HepG2 (cell line): Measurements from ENCODE around the gene METRN. TPM values are rescaled to one million over a fixed set of nuclear protein-coding genes. Genes with fewer than 3 reads are reported as not detected.

ENCODE experiments used
- ARHGAP35 ChIP-seq: sonication (generic); formaldehyde crosslinking; IDR thresholded peaks from 2 replicates; pipeline ENCODE4 v1.9.0; 2022; ENCODE audit warnings: mild to moderate bottlenecking, inconsistent platforms, moderate library complexity, missing genetic modification reagents, borderline replicate concordance
- ATF5 ChIP-seq: sonication (generic); formaldehyde crosslinking; IDR thresholded peaks from 2 replicates; pipeline ENCODE4 v1.4.0; 2020; ENCODE audit warnings: mild to moderate bottlenecking, low read depth, missing genetic modification reagents
- DBP ChIP-seq: sonication (generic); formaldehyde crosslinking; IDR thresholded peaks from 2 replicates; pipeline ENCODE4 v1.4.0; 2020; ENCODE audit warnings: missing genetic modification reagents; ENCODE audit errors: not compliant biosample characterization
- FOXK2 ChIP-seq: fragments of 450-650 bp; IDR thresholded peaks from 2 replicates; pipeline ENCODE4 v1.6.1; 2016
- FOXM1 ChIP-seq: sonication (generic); formaldehyde crosslinking; IDR thresholded peaks from 2 replicates; pipeline ENCODE4 v1.5.0; 2020; ENCODE audit warnings: missing genetic modification reagents
- KMT2A ChIP-seq: sonication (generic); formaldehyde crosslinking; IDR thresholded peaks from 2 replicates; pipeline ENCODE4 v1.4.0; 2020; ENCODE audit warnings: missing genetic modification reagents
- NCOR1 ChIP-seq: fragments of 200-600 bp; sonication (generic); IDR thresholded peaks from 2 replicates; pipeline ENCODE4 v1.7.0; 2017; ENCODE audit warnings: antibody characterized with exemption, low read length, borderline replicate concordance
- NFRKB ChIP-seq: fragments of 450-650 bp; IDR thresholded peaks from 2 replicates; pipeline ENCODE4 v1.6.1; 2017
- NR2F1 ChIP-seq, 2 experiments: fragments of 450-650 bp in 1 of 2; formaldehyde crosslinking in 1 of 2; IDR thresholded peaks; 2 replicates each; pipeline versions ENCODE4 v1.5.0 to v1.6.1; 2016 to 2020; ENCODE audit warnings: mild to moderate bottlenecking in 1 of 2, missing compliant biosample characterization in 1 of 2, missing genetic modification reagents in 1 of 2, moderate library complexity in 1 of 2
- SYNCRIP ChIP-seq: fragments of 200-400 bp; formaldehyde crosslinking; IDR thresholded peaks from 2 replicates; pipeline ENCODE4 v1.6.1; 2018; ENCODE audit warnings: mild to moderate bottlenecking, low read depth, low read length; ENCODE audit not compliant: insufficient read depth
- TCF7L2 ChIP-seq: IDR thresholded peaks from 2 replicates; pipeline ENCODE4 v1.6.1; 2011; ENCODE audit warnings: mild to moderate bottlenecking, low read depth, low read length, moderate library complexity
- ZFP1 ChIP-seq: IDR thresholded peaks from 2 replicates; pipeline ENCODE4 v1.6.1; 2016
- ZMAT3 ChIP-seq: sonication (generic); formaldehyde crosslinking; conservative IDR thresholded peaks from 2 replicates; pipeline ENCODE4 v1.7.0; 2021; ENCODE audit warnings: missing genetic modification reagents
- ZNF251 ChIP-seq: sonication (generic); formaldehyde crosslinking; IDR thresholded peaks from 2 replicates; pipeline ENCODE4 v1.9.0; 2021; ENCODE audit warnings: mild to moderate bottlenecking, missing genetic modification reagents
- ZNF296 ChIP-seq: sonication (generic); formaldehyde crosslinking; conservative IDR thresholded peaks from 2 replicates; pipeline ENCODE4 v1.5.0; 2020; ENCODE audit warnings: mild to moderate bottlenecking, missing genetic modification reagents
- ZNF382 ChIP-seq: sonication (generic); formaldehyde crosslinking; IDR thresholded peaks from 2 replicates; pipeline ENCODE4 v1.5.0; 2020; ENCODE audit warnings: missing genetic modification reagents, mild to moderate bottlenecking, borderline replicate concordance
- ZNF672 ChIP-seq: sonication (generic); formaldehyde crosslinking; IDR thresholded peaks from 2 replicates; pipeline ENCODE4 v1.8.1; 2022; ENCODE audit warnings: missing genetic modification reagents
- ZNF704 ChIP-seq: sonication (generic); formaldehyde crosslinking; IDR thresholded peaks from 2 replicates; pipeline ENCODE4 v1.8.1; 2023; ENCODE audit warnings: mild to moderate bottlenecking, inconsistent platforms, moderate library complexity, missing genetic modification reagents, borderline replicate concordance
- polyA plus RNA-seq, 8 experiments: library from polyadenylated mRNA; depleted of rRNA in 3 of 8; stranded (reverse) in 7 of 8; unstranded in 1 of 8; fragments of >200 nt; fragmentation: Illumina TruSeq in 4 of 8; extraction: Trizol in 4 of 8; gene quantifications; 2 replicates each; pipeline versions ENCODE4 v1.2.1 to v1.2.3, GENCODE V29; 2011 to 2016; ENCODE audit warnings: low read depth in 4 of 8, missing spikeins in 1 of 8, mixed read lengths in 1 of 8; ENCODE audit not compliant: insufficient read depth in 1 of 8
- total RNA-seq, 5 experiments: library from RNA; depleted of rRNA; stranded (reverse); fragments of >200 nt; fragmentation: Illumina TruSeq; extraction: Trizol; gene quantifications; 2 replicates each; pipeline ENCODE4 v1.2.3, GENCODE V29; 2016; ENCODE audit warnings: low read depth in 1 of 5

Gene METRN
- total and polyA plus RNA-seq, 2 of the 13 experiments (the other 11 are each of a cell fraction or from before 2014, with no cell fraction given) = 25.5 to 46.1 TPM

- TF ChIP-seq TCF7L2 (no peak), ATF5 (CRISPR knock-in tag) (no peak), DBP (no peak), NR2F1 (CRISPR knock-in tag; IDR thresholded peaks at IDR 0.05) (no peak), NFRKB (no peak), ZNF672 (peak; percentile 72; the same call in 1 of the 2 replicates), FOXK2 (no peak), FOXM1 (CRISPR knock-in tag) (no peak), ARHGAP35 (CRISPR knock-in tag) (no peak), ZNF382 (CRISPR knock-in tag) (no peak), KMT2A (CRISPR knock-in tag) (no peak), ZNF296 (CRISPR knock-in tag) (no peak), NCOR1 (no peak), ZNF251 (no peak), SYNCRIP (no peak), ZNF704 (no peak), ZMAT3 (0 out of 2 replicates have a peak, but pooled peaks have one; percentile 12), ZFP1 (no peak)
- TF ChIP-seq, all 625 proteins: peak for 53
Measured at GRCh38 chr16:720447-720989, 5.6 kb downstream of the METRN start (continued).
